ENCODE results near the gene RAB11FIP2.
"Not testable (repeated sequence)": the region's sequence is repeated elsewhere in the genome, so short reads cannot be mapped to it uniquely, and the experiment has no call there.

Gene RAB11FIP2, protein sequence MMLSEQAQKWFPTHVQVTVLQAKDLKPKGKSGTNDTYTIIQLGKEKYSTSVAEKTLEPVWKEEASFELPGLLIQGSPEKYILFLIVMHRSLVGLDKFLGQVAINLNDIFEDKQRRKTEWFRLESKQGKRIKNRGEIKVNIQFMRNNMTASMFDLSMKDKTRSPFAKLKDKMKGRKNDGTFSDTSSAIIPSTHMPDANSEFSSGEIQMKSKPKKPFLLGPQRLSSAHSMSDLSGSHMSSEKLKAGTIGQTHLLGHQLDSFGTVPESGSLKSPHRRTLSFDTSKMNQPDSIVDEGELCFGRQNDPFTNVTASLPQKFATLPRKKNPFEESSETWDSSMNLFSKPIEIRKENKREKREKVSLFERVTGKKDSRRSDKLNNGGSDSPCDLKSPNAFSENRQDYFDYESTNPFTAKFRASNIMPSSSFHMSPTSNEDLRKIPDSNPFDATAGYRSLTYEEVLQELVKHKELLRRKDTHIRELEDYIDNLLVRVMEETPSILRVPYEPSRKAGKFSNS

GRCh38 chr10:118046395-118047156, at the start of gene RAB11FIP2:
Gene RAB11FIP2, minus strand, starts transcription at chr10:118046941. Its CDS starts 778 bp downstream, at chr10:118046163.
- intact Hi-C loops (cut with DNase I), result no loop called here
- DNase-seq, result peak; percentile 96 to 99 (median 98)

DNA sequence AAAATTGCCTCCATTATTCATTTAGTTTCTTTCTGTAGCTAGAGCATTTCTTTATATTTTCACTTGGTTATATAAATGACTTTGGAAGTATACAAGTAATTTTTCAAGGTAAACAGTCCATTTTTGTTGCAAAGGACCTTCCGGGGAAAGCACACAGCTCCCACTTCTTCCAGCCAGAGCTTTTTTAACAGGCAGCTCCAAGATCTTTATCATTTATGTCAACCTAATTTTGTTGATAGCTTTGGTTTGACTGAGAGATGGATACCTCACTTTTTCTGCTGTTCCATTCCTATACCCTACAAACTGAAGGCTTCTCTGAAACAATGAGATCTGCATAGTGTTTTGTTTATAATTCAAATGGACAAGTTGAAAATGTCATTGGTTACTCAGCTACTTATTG, 49.3 kb upstream of the RAB11FIP2 start:
- DNase-seq, result no peak
- intact Hi-C loops (cut with DNase I), result no loop called here

GRCh38 chr10:118092209-118092608, 45.5 kb upstream of the RAB11FIP2 start:
- no peak for DNase-seq
- intact Hi-C loops (cut with DNase I), result no loop called here

GRCh38 chr10:118080817-118081216, 34.1 kb upstream of the RAB11FIP2 start:
- intact Hi-C loops (cut with DNase I), result no loop called here
- no peak for DNase-seq

DNA sequence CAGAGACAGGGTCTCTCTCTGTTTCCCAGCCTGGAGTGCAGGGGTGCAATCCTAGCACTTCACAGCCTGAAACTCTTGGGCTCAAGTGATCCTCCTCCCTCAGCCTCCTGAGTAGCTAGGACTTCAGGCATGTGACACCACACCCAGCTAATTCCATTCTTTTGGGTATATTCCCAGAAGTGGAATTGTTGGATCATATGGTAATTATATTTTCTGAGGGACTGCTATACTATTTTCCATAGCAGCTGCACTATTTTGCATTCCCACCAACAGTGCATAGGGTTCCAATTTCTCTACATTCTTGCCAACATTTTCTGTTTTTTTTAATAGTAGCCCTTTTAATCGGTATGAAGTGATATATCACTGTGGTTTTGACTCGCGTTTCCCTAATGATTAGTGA, 30.0 kb upstream of the RAB11FIP2 start:
- intact Hi-C loops (cut with DNase I), result no loop called here
- no peak for DNase-seq

DNA sequence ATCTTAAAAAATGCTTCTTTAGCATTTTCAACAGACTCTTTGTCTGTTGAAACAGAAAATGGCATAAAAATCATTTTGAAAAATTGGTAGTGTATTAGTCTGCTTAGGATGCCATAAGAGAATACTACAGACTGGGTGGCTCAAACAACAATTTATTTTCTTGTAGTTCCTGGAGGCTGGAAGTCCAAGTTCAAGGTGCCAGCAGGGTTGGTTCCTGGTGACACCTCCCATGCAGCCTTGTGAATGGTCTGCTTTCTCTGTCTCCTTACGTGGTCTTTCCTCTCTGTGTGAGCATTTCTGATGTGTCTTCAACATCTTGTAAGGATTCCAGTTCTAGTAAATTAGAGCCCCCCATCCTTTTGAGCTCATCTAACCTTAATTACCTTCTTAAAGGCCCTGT, 26.1 kb upstream of the RAB11FIP2 start:
- DNase-seq, result no peak
- intact Hi-C loops (cut with DNase I), result no loop called here

DNA sequence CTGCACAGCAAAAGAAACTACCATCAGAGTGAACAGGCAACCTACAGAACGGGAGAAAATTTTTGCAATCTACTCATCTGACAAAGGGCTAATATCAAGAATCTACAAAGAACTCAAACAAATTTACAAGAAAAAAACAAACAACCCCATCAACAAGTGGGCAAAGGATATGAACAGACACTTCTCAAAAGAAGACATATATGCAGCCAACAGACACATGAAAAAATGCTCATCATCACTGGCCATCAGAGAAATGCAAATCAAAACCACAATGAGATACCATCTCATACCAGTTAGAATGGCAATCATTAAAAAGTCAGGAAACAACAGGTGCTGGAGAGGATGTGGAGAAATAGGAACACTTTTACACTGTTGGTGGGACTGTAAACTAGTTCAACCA, 20.6 kb upstream of the RAB11FIP2 start:
- intact Hi-C loops (cut with DNase I), result not testable (repeated sequence)

GRCh38 chr10:118062798-118063238, 16.1 kb upstream of the RAB11FIP2 start:
- intact Hi-C loops (cut with DNase I), result no loop called here
- DNase-seq, result no peak

More for the DNA sequence above, 20.6 kb upstream of the RAB11FIP2 start:
- DNase-seq, result not testable (repeated sequence)

DNA sequence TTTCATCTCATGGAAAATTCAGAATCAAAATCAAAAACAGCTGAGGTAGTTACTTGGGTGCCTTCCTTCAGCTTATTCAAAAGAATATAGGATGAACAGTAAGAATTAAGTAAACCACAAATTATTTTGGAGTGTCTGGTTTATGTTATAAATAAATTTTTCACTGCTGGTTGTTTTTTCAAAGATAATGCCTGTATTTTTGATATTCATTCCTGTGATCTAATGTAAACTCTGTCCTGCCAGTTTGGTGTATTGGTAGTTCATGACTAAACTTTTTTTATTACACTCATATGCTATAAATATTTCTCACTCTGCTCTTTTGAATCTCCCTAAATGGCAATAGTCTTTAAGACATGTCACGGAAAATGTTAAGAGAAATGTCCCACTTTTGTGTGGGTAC, 11.6 kb upstream of the RAB11FIP2 start:
- intact Hi-C loops (cut with DNase I), result no loop called here
- DNase-seq, result no peak

DNA sequence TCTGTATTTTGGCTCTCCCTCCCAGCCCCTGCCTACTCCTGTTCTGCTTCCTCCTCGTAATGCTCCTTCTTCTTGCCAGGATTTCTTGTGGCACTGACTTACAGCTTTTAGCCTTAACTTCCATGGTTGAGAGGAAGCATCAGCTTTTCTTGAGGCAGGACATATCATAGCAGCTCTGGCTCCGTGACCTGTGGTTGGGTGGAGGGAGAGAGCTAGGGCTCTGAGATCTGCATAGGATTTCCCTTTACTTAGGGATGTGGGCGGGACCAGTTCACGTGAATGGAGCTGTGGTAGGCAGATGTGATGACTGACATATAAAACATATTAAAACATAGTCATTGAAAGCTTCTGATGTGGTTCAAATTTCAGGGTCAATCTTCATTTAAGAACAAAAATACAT, 10.6 kb upstream of the RAB11FIP2 start:
- no peak for DNase-seq
- intact Hi-C loops (cut with DNase I), result no loop called here

GRCh38 chr10:118054383-118054782, 7.6 kb upstream of the RAB11FIP2 start:
- intact Hi-C loops (cut with DNase I), result no loop called here
- no peak for DNase-seq

GRCh38 chr10:118052816-118053215, 6.1 kb upstream of the RAB11FIP2 start:
- intact Hi-C loops (cut with DNase I), result no loop called here
- DNase-seq, result no peak

DNA sequence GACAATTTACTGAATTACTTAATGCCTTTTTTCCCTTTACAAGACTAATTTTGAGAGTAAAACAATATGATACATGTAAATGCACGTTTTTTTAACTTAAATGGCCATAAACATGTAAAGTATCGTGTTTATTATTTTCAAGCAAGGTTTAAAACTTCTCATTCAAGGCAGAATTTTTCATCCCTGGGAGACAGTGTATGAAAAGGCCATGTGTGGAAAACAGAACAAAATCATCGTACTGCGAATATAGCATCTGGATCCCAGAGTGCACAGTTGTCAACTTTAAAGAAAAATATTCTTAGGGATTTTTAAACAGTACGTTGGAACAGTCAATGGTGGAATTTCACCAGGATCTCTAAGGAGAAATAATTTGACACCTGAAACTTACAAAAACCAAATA, 1.1 kb upstream of the RAB11FIP2 start:
- DNase-seq, result no peak
- intact Hi-C loops (cut with DNase I), result no loop called here

DNA sequence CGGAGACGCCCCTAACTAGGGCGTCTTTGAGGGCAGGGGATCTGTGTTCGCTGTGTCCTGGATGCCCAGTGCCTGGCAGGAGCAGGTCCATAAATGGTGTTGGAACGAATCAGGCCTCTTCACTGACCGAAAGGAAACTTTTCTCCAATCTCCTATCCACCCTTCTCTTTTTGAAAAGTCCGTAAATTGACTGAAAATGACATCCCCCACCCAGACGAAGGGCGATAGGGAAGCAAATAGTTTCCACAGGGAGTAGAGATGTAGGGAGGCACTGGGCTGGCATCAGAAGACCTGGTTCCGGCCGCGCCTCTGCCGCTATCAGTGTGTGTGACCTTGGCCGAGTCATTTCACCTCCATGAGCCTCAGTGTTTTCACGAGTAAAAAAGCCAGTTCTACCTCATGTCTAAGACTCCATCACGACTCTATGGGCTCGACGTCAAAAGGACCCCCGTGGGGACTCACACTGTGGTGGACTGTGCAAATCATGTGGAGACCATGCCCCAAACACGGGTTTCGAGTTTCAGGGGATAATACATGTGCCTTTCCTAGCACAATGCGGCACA, 497 bp upstream of the RAB11FIP2 start:
- intact Hi-C loops (cut with DNase I), result no loop called here
- peak in 11 of 42 donors; percentile 9 to 44 (median 15) for DNase-seq

DNA sequence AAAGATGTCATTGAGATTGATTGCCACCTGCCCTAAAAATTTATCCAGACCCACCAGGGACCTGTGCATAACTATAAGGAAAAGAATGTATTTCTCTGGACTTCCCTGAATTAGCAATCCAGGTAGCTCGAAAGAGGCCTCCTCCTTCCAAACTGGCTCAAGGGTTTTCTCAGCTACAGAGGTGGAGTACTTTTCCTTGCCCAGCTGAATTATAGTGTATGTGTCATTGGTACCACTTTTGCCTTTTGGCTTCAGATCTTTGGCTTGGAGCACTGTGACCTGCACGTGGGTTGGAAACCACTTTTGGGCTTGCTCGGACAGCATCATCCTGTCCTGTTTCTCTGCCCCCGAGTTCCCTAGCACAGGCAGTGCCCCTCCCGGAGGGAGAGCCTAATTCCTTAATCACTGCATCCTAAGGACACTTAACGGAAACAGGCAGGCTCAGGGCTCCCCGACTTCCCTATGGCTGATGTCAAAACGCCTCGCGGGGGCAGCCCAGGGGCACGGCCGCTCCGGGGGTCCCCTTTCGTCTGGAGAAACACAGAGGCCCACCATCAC, 825 bp downstream of the RAB11FIP2 start:
- peak in 41 of 42 donors; percentile 11 to 70 (median 38) for DNase-seq
- intact Hi-C loops (cut with DNase I), result no loop called here

DNA sequence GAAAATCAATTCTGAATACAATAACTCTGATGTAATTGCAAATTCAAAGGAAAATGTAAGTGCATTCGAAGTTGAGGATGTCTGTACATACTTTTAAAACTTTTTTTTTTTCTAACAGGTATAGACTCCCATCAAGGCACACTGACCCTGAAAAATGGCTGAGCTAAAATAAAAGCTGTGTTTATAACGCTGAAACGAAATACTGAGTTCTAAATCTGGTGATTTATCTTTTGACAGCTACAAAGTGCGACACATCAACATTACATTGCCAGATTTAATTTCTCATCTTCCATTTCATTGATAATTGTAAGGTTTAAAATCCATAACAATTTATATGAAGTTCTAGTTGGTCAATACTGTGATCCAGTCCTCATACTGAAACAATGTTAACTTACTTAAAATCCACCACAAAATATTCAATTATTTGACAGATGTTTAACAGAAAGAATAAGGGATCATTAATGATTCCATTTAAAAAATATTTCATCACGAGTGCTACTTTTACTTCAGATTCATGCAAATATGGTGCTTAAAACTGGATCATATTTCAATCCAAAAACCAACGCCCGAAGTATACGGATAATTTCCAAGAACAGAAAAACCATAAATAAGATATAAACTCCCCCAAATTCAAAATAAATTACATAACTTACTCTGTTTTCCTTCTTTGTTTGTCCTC, 1.4 kb downstream of the RAB11FIP2 start:
- intact Hi-C loops (cut with DNase I), result no loop called here
- DNase-seq, result no peak

DNA sequence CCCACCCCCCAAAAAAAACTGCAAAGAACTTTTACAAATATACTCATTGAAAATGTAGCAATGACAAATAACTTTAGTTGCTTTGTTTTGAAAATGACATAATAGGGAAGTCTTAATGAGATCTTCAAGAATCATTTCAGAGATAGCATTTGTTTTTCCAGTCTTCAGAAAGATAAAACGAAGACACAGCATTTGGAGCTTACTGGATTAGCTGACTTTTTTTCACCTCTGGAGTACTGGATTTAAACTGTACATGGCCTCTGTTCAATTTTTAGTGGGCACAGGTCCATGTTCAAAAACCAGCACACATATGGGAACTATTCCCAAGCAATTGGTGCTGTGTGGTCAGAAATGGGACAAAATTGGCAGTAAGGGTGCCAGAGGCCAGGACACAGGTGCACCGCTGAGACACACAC, 3.9 kb downstream of the RAB11FIP2 start:
- DNase-seq, result no peak
- intact Hi-C loops (cut with DNase I), result no loop called here

- intact Hi-C loops (cut with DNase I), result no loop called here
- no peak for DNase-seq
Measured at GRCh38 chr10:118042336-118042735, 4.4 kb downstream of the RAB11FIP2 start.

DNA sequence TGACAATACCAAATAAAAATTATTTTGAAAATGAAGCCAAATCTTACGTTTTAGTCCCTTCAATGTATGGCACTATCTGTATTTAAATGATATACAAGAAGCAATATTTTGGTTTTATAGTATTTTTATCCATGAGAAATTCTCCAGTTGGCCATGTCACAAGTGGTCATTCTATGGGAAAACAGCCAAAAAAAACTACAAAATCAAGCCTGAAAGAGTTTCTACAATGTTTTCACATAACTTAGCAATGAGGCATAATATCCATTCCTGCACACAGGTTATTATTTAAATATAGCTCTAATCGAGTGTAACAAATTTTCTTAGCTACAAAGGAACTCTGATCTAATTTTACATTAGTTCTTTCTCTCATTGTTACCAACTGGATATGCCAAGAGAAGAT, 5.4 kb downstream of the RAB11FIP2 start:
- DNase-seq, result no peak
- intact Hi-C loops (cut with DNase I), result no loop called here
